Brain microvascular endothelial cell (primary cell): Measurements from ENCODE around the gene SMG5.

Experiments used
- DNase-seq: peaks from one replicate; pipeline ENCODE4 v3.0.0-alpha.2; 2020
- H3K27ac ChIP-seq: fragments of 250-450 bp; sonication (Bioruptor Pico); 2 replicates; pipeline ENCODE4 v1.5.1; 2020; ENCODE audit warnings: mild to moderate bottlenecking, moderate library complexity
- H3K27me3 ChIP-seq: fragments of 250-450 bp; sonication (Bioruptor Pico); replicated peaks from 2 replicates; pipeline ENCODE4 v1.5.1; 2020; ENCODE audit warnings: mild to moderate bottlenecking
- H3K36me3 ChIP-seq: fragments of 250-450 bp; sonication (Bioruptor Pico); replicated peaks from 2 replicates; pipeline ENCODE4 v1.5.1; 2020; ENCODE audit warnings: mild to moderate bottlenecking
- H3K4me3 ChIP-seq: 2 replicates; pipeline ENCODE4 v1.5.1; 2011; ENCODE audit warnings: low read depth, mild to moderate bottlenecking, control low read depth, low read length, moderate library complexity
- in situ Hi-C: cut with HindIII; loops from 2 replicates; pipeline ENCODE4 v1.10.0; 2017; ENCODE audit warnings: low sequenced_read_pairs, low pct_ligation_motif_present
- TF ChIP-seq, protein P1 (sequence below): IDR thresholded peaks from 2 replicates; pipeline ENCODE4 v1.5.1; 2011; ENCODE audit warnings: low read depth, mild to moderate bottlenecking, moderate library complexity, low read length, control low read depth, inconsistent platforms; ENCODE audit errors: missing control alignments

The SMG5 gene

DNA sequence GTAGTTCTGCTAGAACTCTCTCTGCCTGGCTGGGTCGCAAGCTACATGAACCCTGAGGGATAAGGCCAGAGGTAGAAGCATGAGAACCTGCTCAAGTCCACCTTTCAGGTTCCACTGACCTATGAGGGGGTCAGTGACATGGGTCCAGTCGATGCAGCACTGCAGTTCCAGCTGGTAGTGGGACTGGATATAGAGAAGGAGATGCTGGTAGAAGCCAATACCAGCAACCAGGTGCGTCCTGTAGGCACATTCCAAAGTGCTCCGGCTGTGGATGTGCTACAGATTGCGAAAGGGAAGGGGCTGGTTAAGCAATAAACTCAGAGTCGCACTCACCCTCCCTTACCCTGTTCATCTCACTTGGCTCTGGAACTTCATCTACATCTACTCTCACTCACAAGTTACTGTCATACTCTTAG, 5.7 kb downstream of the SMG5 start:
- TF ChIP-seq, protein P1, sequence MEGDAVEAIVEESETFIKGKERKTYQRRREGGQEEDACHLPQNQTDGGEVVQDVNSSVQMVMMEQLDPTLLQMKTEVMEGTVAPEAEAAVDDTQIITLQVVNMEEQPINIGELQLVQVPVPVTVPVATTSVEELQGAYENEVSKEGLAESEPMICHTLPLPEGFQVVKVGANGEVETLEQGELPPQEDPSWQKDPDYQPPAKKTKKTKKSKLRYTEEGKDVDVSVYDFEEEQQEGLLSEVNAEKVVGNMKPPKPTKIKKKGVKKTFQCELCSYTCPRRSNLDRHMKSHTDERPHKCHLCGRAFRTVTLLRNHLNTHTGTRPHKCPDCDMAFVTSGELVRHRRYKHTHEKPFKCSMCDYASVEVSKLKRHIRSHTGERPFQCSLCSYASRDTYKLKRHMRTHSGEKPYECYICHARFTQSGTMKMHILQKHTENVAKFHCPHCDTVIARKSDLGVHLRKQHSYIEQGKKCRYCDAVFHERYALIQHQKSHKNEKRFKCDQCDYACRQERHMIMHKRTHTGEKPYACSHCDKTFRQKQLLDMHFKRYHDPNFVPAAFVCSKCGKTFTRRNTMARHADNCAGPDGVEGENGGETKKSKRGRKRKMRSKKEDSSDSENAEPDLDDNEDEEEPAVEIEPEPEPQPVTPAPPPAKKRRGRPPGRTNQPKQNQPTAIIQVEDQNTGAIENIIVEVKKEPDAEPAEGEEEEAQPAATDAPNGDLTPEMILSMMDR: no peak
- H3K27me3 ChIP-seq: no peaks in the 10 kb centered on the region
- no peak overlapping the region for H3K4me3 ChIP-seq
- peaks cover 46% of the 10 kb centered on the region for H3K36me3 ChIP-seq
- no peak overlapping the region for H3K27ac ChIP-seq
- DNase-seq: no peak
- in situ Hi-C loops: no loop called here

DNA sequence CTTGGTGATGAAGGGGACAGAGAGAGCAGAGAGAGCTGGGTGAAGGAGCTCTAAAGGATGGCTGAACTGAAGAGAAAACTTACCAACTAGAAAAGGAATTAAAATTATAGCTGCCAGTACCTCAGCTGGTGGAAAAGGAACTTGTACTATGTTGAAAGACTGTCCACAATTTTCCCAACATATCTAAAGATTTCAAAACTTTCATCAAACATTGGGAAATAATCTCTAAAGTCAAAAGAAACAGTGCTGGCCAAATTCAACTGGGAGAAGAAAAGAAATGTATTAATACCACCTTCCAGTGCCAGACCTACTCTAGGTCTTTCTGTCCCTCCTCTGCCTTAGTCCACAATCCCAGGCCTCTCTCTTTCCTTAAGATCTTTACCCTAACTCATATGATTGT, 6.1 kb downstream of the SMG5 start:
- H3K36me3 ChIP-seq: peaks cover 50% of the 10 kb centered on the region
- H3K27ac ChIP-seq: no peak overlapping the region
- TF ChIP-seq, protein P1: no peak
- H3K4me3 ChIP-seq: no peak overlapping the region
- in situ Hi-C loops: no loop called here
- H3K27me3 ChIP-seq: no peaks in the 10 kb centered on the region
- DNase-seq: no peak

DNA sequence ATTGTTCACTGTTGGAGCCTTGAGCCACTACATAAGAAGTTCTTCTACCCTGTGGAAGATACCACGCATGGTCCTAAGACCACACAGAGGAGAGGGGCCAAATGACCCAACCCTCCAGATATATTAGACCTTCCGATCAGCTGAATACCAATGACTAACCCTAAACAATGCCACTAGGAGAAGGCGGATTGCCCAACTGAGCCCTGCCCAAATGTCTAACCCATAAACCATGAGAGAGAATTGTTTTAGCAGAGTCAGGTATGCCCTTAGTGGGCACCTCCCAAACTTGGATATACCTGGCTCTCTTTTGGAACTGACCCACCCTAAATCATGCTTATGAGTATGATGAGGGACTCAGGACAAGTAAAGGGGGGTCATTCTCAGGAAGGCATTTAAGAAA, 12.3 kb downstream of the SMG5 start:
- Histone ChIP-seq H3K36me3 (peaks cover 82% of the 10 kb centered on the region), H3K27ac (no peak overlapping the region), H3K27me3 (no peaks in the 10 kb centered on the region), H3K4me3 (no peak overlapping the region)
- TF ChIP-seq, protein P1: no peak
- in situ Hi-C loops: no loop called here
- no peak for DNase-seq

DNA sequence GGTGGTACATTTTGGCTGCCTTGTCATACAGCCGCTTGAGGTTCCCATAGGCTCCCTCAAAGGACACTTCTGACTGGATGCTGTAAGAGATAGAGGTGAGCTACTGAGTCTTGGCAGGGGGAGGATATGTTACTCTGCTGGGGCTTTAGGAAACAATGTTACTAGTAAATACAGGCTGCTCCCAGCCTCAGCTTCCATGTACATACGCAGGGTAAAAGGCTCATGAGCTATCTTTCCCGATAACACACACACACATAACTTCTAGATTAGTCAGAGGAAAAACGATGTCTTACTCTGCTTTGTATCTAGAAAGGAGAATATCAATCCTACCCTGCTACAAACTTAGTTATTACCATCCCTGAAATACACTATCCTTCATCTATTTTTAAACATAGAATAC, 14.3 kb downstream of the SMG5 start:
- in situ Hi-C loops: no loop called here
- Histone ChIP-seq H3K27me3 (no peaks in the 10 kb centered on the region), H3K27ac (no peak overlapping the region), H3K36me3 (peaks cover 84% of the 10 kb centered on the region), H3K4me3 (no peak overlapping the region)
- TF ChIP-seq, protein P1: no peak
- DNase-seq: peak; percentile 27

DNA sequence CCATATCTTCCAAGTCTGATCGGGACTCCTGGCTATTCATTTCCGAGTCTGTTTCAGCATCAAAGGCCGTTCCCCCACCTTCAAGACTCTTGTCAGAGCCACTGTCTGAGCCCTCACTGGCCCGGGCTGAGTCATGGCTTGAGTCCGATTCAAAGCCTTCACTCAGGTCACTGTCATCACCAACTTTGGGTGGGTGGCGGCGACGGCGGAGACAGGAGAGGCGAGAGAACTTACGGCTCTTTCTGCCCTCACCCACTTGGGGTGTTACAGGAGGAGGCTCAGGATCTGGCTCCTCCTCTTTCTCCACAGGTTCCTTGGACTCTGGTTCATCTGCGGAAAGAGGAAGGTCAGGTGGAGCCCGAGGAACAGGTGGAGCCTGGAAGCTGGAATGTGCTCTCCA, 16.6 kb downstream of the SMG5 start:
- no peak for DNase-seq
- Histone ChIP-seq H3K27ac (no peak overlapping the region), H3K36me3 (peaks cover 85% of the 10 kb centered on the region), H3K4me3 (no peak overlapping the region), H3K27me3 (no peaks in the 10 kb centered on the region)
- in situ Hi-C loops: no loop called here
- TF ChIP-seq, protein P1: no peak

DNA sequence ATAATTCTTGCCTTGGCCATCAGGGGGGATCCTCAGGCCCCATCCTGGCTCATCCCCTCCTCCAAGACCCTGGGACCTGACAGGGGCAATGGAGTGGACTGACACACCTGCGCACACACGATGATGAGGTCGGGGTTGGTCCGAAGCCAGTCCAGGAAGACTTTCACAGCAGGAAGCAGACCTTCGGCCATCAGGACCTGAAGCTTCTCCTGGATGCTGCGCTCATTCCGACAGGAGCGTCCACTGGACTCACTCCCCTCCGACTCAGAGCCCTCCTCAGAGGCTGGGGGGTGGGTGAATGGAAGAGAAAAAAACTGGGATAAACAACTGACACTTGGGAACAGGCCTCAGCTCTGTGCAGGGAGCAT, 19.4 kb downstream of the SMG5 start:
- in situ Hi-C loops: no loop called here

More for the DNA sequence above, 19.4 kb downstream of the SMG5 start:
- DNase-seq: no peak
- Histone ChIP-seq H3K4me3 (no peak overlapping the region), H3K27ac (no peak overlapping the region), H3K36me3 (peaks cover 91% of the 10 kb centered on the region), H3K27me3 (no peaks in the 10 kb centered on the region)
- TF ChIP-seq, protein P1: no peak
